PC-9 (cell line): ENCODE results near the gene PDPK1. TPM values are rescaled to one million over a fixed set of nuclear protein-coding genes. Genes with fewer than 3 reads are reported as not detected.

ENCODE experiments used
- BruUV-seq: library from RNA; stranded (reverse); fragments of 400-500 nt; replicated peaks from 2 replicates; lab custom pipeline; 2021; lab: Mats Ljungman, UMichigan
- CTCF ChIA-PET: fragments of 300-600 bp; sonication (Branson Sonifier 250); formaldehyde crosslinking; loops from one replicate; lab custom pipeline; 2022; ENCODE audit warnings: antibody characterized with exemption; lab: Charles Lee
- POLR2A ChIA-PET: fragments of 300-600 bp; sonication (Branson Sonifier 250); formaldehyde crosslinking; loops from one replicate; lab custom pipeline; 2022; ENCODE audit warnings: antibody characterized with exemption; ENCODE audit not compliant: unreplicated experiment; lab: Charles Lee
- DNase-seq, 2 experiments: peaks; one replicate each; pipeline versions ENCODE4 v3.0.0 to v3.0.0-alpha.2; 2015 to 2022; ENCODE audit warnings: mixed read lengths in 1 of 2
- H2AFZ ChIP-seq: fragments of 200-600 bp; sonication (generic); 2 replicates; pipeline ENCODE4 v1.8.1; 2017; ENCODE audit warnings: antibody characterized with exemption
- H3F3A ChIP-seq: fragments of 200-600 bp; sonication (generic); 2 replicates; pipeline ENCODE4 v1.8.1; 2017; ENCODE audit warnings: antibody characterized with exemption, mild to moderate bottlenecking, low read depth; ENCODE audit not compliant: insufficient read depth
- H3K27ac ChIP-seq: fragments of 200-600 bp; sonication (generic); 2 replicates; pipeline ENCODE4 v1.6.1; 2016; ENCODE audit warnings: mixed run types
- H3K27me3 ChIP-seq: fragments of 200-600 bp; sonication (generic); 2 replicates; pipeline ENCODE4 v1.6.1; 2016; ENCODE audit warnings: low read depth, mixed run types; ENCODE audit not compliant: insufficient read depth
- H3K36me3 ChIP-seq: fragments of 200-600 bp; sonication (generic); 2 replicates; pipeline ENCODE4 v1.6.1; 2016; ENCODE audit warnings: low read depth, mixed run types
- H3K4me1 ChIP-seq: fragments of 200-600 bp; sonication (generic); replicated peaks from 2 replicates; pipeline ENCODE4 v1.6.1; 2016; ENCODE audit warnings: mixed run types; ENCODE audit not compliant: insufficient read depth
- H3K4me2 ChIP-seq: fragments of 200-600 bp; sonication (generic); 2 replicates; pipeline ENCODE4 v1.6.1; 2017; ENCODE audit warnings: mixed run types
- H3K4me3 ChIP-seq: fragments of 200-600 bp; sonication (generic); 2 replicates; pipeline ENCODE4 v1.6.1; 2016; ENCODE audit warnings: mixed run types
- H3K79me2 ChIP-seq: fragments of 200-600 bp; sonication (generic); 2 replicates; pipeline ENCODE4 v1.6.1; 2017; ENCODE audit warnings: low read depth, mixed run types
- H3K9me2 ChIP-seq: fragments of 200-600 bp; sonication (generic); 2 replicates; pipeline ENCODE4 v1.8.1; 2017; ENCODE audit warnings: mild to moderate bottlenecking; ENCODE audit not compliant: insufficient read depth
- H3K9me3 ChIP-seq: fragments of 200-600 bp; sonication (generic); 2 replicates; pipeline ENCODE4 v1.8.1; 2016; ENCODE audit warnings: low read depth; ENCODE audit not compliant: insufficient read depth
- H4K20me1 ChIP-seq: fragments of 200-600 bp; sonication (generic); 2 replicates; pipeline ENCODE4 v1.8.1; 2017; ENCODE audit not compliant: insufficient read depth
- EZH2 ChIP-seq: fragments of 200-600 bp; sonication (generic); IDR thresholded peaks from 2 replicates; pipeline ENCODE4 v1.8.0; 2017; ENCODE audit warnings: antibody characterized with exemption, low read depth
- intact Hi-C: fragments of 100-400 bp; cut with micrococcal nuclease; formaldehyde crosslinking; loops from one replicate; pipeline ENCODE4 v1.10.0; 2022; ENCODE audit not compliant: unreplicated experiment
- total RNA-seq: library from RNA; stranded (reverse); gene quantifications from 2 replicates; pipeline ENCODE4 v1.2.3, GENCODE V29; 2021
- TF ChIP-seq, protein P1 (sequence below): fragments of 200-600 bp; sonication (generic); conservative IDR thresholded peaks from 2 replicates; pipeline ENCODE4 v1.6.1; 2017; ENCODE audit warnings: mixed run types, antibody characterized with exemption, mild to moderate bottlenecking, moderate library complexity

Gene PDPK1
- total RNA-seq, 1 experiment from 2014 or later: 46.8 TPM

DNA sequence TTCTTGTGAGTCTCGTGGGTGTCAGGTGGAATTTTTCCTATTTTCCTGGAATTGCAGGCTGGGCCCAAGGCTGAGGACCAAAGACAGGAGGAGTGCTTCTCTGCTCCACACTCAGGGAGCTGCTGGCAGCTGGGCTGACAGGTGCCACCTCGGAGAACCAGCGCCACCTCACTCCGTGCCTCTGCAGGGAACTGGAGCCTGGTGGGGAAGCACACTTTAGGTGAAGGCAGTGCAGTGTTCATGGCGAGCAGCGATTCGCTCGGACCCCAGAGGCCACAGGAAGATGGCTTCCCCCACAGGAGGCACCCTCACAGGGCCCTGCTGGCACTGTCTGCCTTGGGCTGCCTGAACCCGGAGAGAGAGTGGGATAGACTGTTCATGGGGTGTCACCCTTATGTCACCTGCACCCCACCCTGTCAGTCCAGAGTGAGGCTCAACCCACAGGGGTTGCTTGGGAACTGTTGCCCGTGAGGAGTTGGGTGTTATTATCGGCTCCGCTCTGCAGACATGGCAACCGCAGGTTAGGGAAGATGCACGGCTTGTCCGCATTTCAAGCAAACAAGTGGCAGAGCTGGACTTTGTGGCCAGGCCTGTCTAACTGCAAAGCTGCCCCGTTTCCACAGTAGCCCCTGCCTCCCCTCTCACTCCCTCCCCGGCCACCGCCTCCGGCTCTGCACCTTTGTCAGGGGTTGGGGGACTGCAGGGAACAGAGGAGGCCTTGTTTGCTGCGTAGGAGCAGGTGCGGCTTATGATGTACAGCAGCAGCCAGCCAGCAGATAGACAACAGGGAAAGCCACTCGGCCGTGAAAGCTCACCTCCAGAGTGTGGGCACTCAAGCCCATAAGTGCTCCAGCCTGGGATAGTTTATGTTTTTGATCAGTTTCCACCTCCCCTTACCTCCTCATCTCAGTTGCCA is 47.4 kb upstream of the PDPK1 start:
- Histone ChIP-seq H2AFZ (no peak overlapping the region), H3K36me3 (no peaks in the 10 kb centered on the region), H4K20me1 (no peaks in the 10 kb centered on the region), H3K4me3 (no peak overlapping the region), H3F3A (no peaks in the 10 kb centered on the region), H3K27me3 (no peaks in the 10 kb centered on the region), H3K27ac (no peak overlapping the region), H3K4me1 (no peaks in the 10 kb centered on the region), H3K9me3 (no peaks in the 10 kb centered on the region), H3K9me2 (no peaks in the 10 kb centered on the region), H3K4me2 (no peak overlapping the region), H3K79me2 (no peaks in the 10 kb centered on the region; the same call in 1 of the 2 replicates)
- DNase-seq: no peak
- ChIA-PET CTCF (no interaction called here), POLR2A (no interaction called here)
- BruUV-seq: no TSS peak
- no peak for TF ChIP-seq EZH2
- TF ChIP-seq, protein P1, sequence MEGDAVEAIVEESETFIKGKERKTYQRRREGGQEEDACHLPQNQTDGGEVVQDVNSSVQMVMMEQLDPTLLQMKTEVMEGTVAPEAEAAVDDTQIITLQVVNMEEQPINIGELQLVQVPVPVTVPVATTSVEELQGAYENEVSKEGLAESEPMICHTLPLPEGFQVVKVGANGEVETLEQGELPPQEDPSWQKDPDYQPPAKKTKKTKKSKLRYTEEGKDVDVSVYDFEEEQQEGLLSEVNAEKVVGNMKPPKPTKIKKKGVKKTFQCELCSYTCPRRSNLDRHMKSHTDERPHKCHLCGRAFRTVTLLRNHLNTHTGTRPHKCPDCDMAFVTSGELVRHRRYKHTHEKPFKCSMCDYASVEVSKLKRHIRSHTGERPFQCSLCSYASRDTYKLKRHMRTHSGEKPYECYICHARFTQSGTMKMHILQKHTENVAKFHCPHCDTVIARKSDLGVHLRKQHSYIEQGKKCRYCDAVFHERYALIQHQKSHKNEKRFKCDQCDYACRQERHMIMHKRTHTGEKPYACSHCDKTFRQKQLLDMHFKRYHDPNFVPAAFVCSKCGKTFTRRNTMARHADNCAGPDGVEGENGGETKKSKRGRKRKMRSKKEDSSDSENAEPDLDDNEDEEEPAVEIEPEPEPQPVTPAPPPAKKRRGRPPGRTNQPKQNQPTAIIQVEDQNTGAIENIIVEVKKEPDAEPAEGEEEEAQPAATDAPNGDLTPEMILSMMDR: no peak
- intact Hi-C loops: no loop called here

DNA sequence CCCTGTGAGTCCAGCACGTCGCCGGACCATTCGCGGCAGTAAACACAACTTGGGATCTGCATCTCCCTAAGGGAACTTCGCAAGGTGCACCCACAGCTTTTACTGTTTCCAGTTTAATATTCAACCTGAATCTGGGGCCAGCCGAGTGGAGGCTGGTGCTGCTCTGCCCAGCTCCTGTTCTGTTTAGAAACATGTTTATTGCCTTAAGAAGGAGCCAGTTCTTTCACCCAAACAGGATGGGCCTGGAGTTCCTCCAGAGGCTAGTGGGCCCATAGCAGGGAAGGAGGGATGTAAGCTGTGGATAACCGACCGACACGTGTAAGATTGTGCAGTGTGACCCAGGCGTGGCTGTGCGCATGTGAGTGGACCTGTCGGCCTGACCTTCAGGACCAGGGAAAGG is 45.5 kb upstream of the PDPK1 start:
- Histone ChIP-seq H4K20me1 (no peaks in the 10 kb centered on the region), H3K27ac (no peak overlapping the region), H3K9me3 (no peaks in the 10 kb centered on the region), H3F3A (no peaks in the 10 kb centered on the region), H3K4me1 (no peaks in the 10 kb centered on the region), H3K27me3 (no peaks in the 10 kb centered on the region), H3K4me3 (no peak overlapping the region), H3K9me2 (no peaks in the 10 kb centered on the region), H2AFZ (no peak overlapping the region), H3K36me3 (no peaks in the 10 kb centered on the region), H3K4me2 (no peak overlapping the region), H3K79me2 (no peaks in the 10 kb centered on the region; the same call in 1 of the 2 replicates)
- BruUV-seq: no TSS peak
- DNase-seq: no peak
- no peak for TF ChIP-seq EZH2
- TF ChIP-seq, protein P1: no peak
- intact Hi-C loops: no loop called here
- ChIA-PET CTCF (no interaction called here), POLR2A (no interaction called here)

DNA sequence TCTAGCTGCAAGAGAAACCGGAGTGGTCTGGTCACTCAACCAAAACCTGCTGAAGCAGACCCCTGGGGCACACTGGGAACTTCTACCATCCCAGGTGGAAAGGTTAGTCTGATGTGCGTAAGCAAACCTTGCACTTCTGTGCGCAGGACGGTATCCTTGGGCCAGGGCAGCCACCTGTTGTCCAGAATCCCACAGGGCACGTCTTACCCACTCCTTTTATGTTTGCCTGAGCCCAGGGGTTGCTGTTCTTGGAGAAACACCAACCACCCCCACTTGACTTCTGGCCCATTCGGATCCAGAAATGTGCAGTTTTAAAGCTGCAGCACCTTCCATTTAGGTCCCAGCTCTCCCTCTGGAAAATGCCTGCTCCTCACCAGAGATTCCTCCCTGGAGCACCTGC is 44.2 kb upstream of the PDPK1 start:
- H3K9me2 ChIP-seq: no peaks in the 10 kb centered on the region
- no peaks in the 10 kb centered on the region for H3K36me3 ChIP-seq
- no peaks in the 10 kb centered on the region; the same call in 1 of the 2 replicates for H3K79me2 ChIP-seq
- TF ChIP-seq, protein P1: no peak
- no peak for TF ChIP-seq EZH2
- CTCF ChIA-PET: no interaction called here
- no peaks in the 10 kb centered on the region for H3K9me3 ChIP-seq
- H4K20me1 ChIP-seq: 0 out of 2 replicates have a peak, but pooled peaks cover 4% of the 10 kb centered on the region
- no peak for DNase-seq
- H3K4me3 ChIP-seq: no peak overlapping the region
- H2AFZ ChIP-seq: no peak overlapping the region
- H3F3A ChIP-seq: no peaks in the 10 kb centered on the region
- H3K4me2 ChIP-seq: no peak overlapping the region
- intact Hi-C loops: no loop called here
- BruUV-seq: no TSS peak
- no peak overlapping the region for H3K27ac ChIP-seq
- no peaks in the 10 kb centered on the region for H3K27me3 ChIP-seq
- no peaks in the 10 kb centered on the region for H3K4me1 ChIP-seq
- POLR2A ChIA-PET: no interaction called here
